DND-41 (cell line): Measurements from ENCODE around the gene CTTNBP2.

Source experiments
- CTCF ChIP-seq: IDR thresholded peaks from 2 replicates; pipeline ENCODE4 v1.5.1; 2012; ENCODE audit warnings: borderline replicate concordance, low read length, moderate library complexity, mild to moderate bottlenecking; ENCODE audit not compliant: poor library complexity, severe bottlenecking; ENCODE audit errors: extremely low read depth
- EZH2 ChIP-seq: IDR thresholded peaks from 3 replicates; pipeline ENCODE4 v1.6.1; 2012; ENCODE audit warnings: borderline replicate concordance, low read depth, mild to moderate bottlenecking, moderate library complexity, low read length, inconsistent platforms; ENCODE audit not compliant: severe bottlenecking

GRCh38 chr7:117706210-117706609 lies 167.0 kb downstream of the CTTNBP2 start:
- TF ChIP-seq EZH2 (no peak), CTCF (no peak)
